Fibroblast of upper back skin (primary cell): ENCODE measurements around the gene CLDN16.

Experiments used
- DNase-seq: peaks from one replicate; pipeline ENCODE4 v3.0.0-alpha.2; 2013

Gene CLDN16

GRCh38 chr3:190444006-190444405 lies 56.0 kb downstream of the CLDN16 start:
- DNase-seq, result peak; percentile 5

- DNase-seq, result peak; percentile 67
Measured at GRCh38 chr3:190444576-190445145, 56.7 kb downstream of the CLDN16 start.

DNA sequence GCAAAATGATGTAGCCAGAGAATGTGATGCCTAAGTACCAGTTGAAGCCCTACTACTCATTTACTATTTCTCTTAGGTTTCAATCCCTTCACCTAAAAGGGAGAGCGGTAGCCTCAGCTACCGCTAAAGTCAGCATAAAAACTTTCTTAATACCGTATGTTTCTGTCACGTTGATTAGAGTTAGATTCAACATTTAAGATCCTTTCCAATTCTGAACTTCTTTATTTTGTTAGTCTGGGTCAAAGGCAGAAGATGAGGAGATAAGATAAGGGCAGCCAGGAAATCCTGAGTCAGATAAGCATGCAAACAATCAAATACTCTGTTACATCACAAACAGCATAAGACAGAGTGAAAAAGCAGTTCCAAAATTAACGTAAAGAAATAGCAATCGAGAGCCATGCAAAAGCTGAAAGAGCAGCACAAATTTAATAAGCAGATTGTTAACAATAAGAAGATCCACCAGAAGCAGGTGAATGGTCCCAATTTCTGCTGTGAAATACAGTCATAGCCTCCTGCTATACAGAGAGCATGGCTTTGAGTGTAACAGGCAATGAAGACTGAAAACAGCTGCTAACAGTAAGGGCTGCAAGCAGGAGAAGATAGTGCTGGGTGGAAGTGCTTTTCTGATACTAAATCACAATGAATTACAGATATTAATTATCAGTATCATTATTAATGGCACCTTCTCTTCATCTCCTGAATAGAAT lies 58.8 kb downstream of the CLDN16 start:
- no peak for DNase-seq

- no peak for DNase-seq
Measured at GRCh38 chr3:190448256-190448655, 60.3 kb downstream of the CLDN16 start.

DNA sequence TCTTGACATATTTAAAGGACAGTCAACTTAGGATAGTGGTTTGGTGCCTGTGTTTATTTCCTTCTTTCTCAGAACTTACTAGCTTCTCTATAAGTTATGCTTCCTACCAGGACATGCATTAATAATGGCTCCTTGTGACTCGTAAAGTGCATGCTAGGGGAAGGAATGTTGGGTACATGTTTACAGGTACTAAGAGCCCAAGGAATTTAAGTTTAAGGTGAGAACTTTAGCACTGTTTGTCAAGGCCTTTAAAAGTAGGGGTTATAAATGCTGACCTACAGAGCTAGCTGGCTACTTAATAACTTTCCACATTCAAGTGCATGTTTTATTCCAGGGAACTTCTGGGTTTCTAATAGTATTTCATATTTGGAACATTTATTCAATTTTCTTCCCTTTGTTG lies 61.8 kb downstream of the CLDN16 start, which contains the start of gene TMEM207:
TSS of gene TMEM207 (minus strand) at position 101 of the 400 bp plus-strand sequence. CDS start at position 9, 92 bp downstream.
- DNase-seq, result no peak

DNA sequence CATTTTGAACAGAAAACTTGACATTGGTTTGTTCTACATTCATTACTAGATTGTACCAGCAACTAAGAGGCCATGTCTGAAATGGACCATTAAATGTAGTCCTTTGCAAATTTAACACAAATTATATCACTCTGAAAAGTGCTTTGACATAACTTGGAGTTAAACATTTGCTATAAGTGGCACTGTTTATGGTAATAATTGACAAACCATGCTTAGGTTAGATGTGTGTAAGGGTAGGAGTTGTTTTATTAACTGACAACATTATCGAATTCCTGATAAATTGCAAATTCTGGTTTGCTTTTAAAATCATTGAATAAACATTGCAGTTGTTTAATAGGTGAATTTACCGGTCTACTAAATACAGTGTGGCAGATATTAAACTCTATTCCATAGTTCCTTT lies 67.9 kb downstream of the CLDN16 start:
- DNase-seq, result no peak

DNA sequence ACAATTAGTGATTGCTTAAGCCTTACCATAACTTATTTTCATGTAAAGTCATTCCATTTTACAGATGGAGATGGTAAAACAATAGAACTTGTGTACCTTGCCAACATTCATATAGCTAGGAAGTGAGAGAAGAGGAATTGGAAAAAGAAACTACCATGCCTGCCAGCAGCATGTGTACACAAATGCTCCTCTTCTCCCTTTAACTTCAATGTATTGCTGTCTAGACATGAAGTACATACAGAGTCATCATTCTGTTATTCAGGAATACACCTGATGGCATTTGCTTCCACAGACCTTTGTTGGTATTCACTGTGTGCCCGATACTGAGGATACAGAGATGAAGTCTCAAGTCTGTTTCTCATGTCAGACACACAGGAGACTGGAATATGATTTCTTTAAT lies 68.8 kb downstream of the CLDN16 start:
- no peak for DNase-seq

DNA sequence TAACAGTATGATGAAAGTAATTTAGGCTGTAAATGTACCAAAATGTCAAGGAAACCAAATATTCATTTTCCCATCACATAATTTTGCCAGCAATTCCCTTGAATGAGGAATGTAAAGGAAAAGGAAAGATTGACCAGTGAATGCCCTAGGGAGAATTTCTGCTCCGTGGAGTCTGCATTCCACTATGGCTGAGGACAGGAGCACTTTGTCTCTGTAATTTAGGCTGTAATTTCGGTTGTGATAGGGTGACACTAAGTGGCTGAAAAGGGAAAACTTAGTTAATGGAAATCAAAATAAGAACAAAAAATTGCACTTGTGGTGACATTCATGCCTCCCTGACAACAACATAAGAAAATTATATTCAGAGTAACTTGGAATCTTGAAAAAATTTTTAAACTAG lies 70.1 kb downstream of the CLDN16 start:
- peak; percentile 30 for DNase-seq
